HG03565 (cell line): ENCODE measurements around the gene EFNA5.
A peak's percentile ranks its signal among the peaks of the same experiment; 100 is the strongest.

ENCODE experiments used
- ATAC-seq: cut with Tn5 transposase; IDR thresholded peaks from one replicate; pipeline ENCODE4 v1.9.1; 2021; ENCODE audit warnings: mild to moderate bottlenecking, moderate library complexity; ENCODE audit not compliant: unreplicated experiment

Gene EFNA5

DNA sequence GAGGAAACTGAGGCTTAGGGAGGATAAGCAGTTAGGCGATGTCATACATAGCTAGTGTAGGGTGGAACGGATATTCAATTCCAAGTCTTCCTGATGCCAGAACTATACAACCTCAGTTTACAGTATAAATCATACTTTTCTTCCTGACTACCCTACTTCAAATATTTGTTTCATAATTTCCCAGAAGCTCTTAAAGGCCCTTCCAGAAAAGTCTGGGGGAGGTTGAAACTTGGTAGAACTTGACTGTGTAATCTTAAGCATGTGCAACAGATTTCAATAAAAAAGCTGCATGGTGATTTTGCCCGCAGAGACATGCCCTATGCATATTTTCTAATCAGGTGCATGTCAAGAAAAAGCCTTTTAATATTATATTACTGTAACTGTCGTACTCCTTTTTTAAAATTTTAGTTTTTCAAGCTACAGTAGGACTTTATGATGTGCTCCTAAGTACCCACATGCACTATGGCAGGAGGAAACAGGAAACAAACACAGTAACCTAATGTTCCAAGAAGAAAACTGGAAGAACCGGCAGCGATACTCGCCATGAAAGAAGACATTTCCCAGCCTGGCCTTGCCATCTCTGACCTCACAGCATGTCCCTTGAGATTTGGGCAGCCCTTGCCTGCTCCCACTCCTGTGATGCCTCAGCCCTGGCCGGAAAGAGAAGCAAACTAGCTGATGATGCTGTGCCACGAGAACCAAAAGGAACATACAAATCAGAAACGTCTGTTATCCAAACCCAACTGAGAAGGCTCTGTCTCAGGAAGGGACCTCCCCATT is 266.0 kb downstream of the EFNA5 start:
- ATAC-seq, result no peak

GRCh38 chr5:107403228-107403953 is 267.3 kb downstream of the EFNA5 start:
- no peak for ATAC-seq

DNA sequence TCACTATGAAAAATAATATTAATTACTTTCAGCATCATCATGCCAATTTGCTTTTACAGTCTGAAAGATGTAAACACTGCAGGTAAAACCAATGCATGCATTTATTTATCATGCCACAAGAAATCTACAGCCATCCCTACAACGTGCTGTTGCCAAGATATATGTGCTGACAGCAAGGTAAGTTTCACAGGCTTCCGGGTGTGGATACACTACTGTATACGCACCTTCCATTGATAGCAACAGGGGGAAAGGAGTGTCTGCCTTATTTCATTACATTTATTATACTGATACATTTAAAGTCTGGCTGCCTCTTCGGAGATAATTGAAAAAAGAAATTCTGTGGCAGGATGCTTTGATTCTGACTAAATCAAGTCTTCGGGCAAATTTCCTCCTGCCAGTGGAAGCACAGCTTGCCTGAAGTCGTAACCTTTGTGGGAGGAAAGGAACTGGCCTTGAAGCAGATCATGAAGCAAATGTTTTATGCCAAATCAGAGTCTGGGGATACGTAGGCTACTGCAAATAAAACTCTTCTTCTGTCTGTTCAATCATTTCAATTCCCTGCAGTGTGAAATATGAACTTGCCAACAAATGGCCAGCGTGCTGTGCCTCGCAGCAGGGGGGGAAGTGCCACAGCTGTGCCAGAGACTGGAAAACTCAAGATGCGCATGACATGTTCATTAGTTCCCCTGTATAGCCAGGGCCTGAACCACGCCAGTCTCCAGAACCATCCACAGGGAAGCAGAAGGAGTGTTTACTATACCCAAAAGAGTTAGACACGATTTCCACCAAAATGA is 268.1 kb downstream of the EFNA5 start:
- ATAC-seq, result no peak

GRCh38 chr5:107401470-107402122 is 269.1 kb downstream of the EFNA5 start:
- no peak for ATAC-seq

- ATAC-seq, result no peak
Measured at GRCh38 chr5:107400328-107400727, 270.4 kb downstream of the EFNA5 start.

- ATAC-seq, result no peak
Measured at GRCh38 chr5:107398703-107399102, 272.0 kb downstream of the EFNA5 start.

- peak; percentile 35 for ATAC-seq
Measured at GRCh38 chr5:107396351-107396690, 274.4 kb downstream of the EFNA5 start.

GRCh38 chr5:107395632-107396350 is 274.9 kb downstream of the EFNA5 start:
- ATAC-seq, result peak; percentile 71

DNA sequence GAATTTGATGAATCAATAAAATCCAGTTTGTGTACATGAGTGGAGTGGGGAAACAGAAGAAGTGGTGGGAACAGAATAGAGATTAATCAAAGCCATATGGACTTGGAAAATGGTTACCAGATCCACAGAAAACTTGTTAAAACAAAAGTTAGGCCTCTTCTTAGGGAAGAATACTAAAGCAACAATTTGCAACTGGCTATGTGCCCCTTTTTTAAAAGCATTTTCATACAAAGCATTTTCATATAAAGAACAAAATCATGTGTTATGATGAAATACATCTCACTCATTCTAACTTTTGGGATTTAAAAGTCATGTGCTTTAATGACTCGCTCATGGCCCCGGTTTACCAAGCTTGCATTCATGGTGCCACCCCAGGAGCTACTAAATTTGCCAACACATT is 276.9 kb downstream of the EFNA5 start:
- ATAC-seq, result no peak

GRCh38 chr5:107391787-107392186 is 278.9 kb downstream of the EFNA5 start:
- no peak for ATAC-seq

- no peak for ATAC-seq
Measured at GRCh38 chr5:107389775-107390148, 281.0 kb downstream of the EFNA5 start.

GRCh38 chr5:107389130-107389774 is 281.5 kb downstream of the EFNA5 start:
- peak; percentile 80 for ATAC-seq

DNA sequence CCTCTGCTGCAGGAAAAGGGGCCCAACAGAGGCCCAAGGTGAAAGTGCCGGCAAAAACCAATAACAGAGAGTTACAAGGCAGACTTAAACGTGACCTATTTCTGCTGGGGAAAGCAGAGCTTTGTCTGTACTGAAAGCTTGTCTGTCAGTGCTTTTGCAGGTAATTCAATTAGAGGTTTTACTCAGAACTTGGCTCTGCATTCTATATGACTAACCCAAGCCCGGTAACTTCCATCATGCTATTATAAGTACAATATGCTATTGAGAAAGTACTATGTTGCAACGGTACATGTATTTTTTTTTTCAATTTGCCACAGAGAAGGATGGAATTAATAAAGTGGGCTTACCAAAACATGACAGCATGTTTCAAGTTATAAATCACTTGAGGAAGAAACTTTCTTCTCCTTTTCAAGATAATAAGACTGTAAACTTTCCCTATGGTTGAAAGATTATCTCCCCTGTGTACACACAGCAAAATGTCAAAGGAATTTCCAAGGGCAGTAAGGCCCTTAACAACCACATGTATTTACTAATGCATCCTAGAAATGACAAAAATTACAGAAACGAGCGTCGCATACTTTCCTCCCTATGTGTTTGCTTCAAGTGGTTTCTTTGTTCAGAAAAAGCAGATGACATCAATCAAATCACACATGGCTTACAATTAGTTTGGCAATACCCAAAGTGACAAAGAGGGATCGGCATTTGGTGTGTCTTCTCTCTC is 282.4 kb downstream of the EFNA5 start:
- ATAC-seq, result peak; percentile 52

- ATAC-seq, result no peak
Measured at GRCh38 chr5:107387526-107388140, 283.1 kb downstream of the EFNA5 start.

GRCh38 chr5:107385708-107386107 is 285.0 kb downstream of the EFNA5 start:
- no peak for ATAC-seq

- no peak for ATAC-seq
Measured at GRCh38 chr5:107384256-107384655, 286.5 kb downstream of the EFNA5 start.

DNA sequence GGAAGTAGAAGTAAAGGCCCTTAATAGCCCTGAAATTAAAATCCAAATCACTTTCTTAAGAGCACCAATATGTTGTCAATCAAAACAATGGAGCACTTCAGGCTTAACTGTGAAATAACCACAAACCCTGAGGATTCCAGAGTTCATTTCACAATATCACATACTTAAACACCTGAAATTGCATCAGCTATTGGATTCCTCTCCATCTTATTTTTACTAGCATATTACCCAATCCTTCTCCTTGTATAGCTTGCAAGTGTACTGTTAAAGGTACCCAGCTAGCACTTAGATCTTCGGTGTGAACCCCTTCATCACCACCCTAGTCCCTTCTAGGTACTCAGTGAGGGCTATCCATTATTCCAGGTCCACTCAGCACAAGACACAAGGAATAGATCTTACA is 287.3 kb downstream of the EFNA5 start:
- ATAC-seq, result no peak

DNA sequence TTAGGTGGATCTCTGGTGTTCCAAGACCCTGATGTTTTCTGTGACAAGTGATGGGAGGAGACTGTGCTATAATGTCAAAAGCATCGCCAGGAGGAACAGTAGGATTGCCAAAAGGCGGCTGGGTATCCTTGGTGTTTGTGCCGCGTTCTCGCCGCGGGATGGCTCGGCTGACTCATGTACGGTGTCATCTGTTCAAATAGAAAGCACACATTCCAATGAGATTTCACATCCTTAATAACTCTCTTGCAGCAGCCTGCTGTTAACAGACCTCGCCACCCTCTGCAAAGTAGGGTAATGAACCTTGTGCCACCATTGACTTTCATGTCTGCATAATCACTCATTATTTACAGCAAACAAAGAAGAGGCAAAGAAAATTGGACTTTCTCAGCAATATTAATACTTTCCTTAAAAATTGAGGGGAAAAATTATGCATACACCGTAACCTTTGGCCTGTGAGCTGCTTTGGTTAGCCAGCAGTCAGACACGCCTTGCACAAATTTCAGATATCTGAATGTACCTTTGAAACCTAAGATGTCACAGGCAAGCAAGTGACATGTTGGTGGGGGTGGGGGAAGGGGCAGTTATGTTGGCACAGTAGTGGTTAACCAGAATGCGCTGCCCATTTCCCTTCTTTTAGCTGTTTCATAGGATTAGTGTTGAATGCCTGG is 289.4 kb downstream of the EFNA5 start:
- ATAC-seq, result no peak
